ENCODE measurements around the gene PGD. TPM values are rescaled to one million over a fixed set of nuclear protein-coding genes. Genes with fewer than 3 reads are reported as not detected.

PGD gene
- total and polyA plus RNA-seq, 2 donors (not counting 1 experiment from before 2014, with no cell fraction given), result 13.7 to 56.7 TPM

DNA sequence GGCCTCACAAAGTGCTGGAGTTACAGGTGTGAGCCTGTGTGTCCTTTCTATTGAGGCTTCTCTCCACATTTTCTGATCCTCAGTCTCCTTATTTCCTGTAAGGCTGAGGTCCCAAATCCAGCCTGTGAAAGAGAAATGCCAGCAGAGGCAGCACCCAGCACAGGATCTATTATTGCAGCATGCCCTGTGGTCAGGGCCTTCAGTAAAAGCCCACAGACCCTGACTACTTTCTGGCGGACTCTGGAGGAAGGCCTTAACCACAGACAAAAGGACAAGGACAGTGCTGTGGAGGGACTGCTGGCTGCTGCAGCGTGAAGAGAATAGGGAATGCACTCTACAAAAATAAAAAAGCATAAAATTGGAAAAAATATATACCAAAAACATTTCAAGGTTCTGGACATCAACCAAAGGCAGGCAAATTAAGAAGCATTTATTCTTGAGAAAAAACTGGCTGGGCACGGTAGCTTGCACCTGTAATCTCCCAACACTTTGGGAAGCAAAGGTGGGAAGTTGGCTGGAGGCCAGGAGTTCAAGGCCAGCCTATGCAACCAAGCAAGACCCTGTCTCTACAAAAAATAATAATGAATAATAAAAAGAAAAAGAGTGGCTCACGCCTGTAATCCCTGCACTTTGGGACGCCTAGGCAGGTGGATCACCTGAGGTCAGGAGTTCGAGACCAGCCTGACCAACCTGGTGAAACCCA is 9.4 kb upstream of the PGD start:
- H3K9me3 Mint-ChIP-seq (ENCODE audit: insufficient read depth), result no peaks in the 10 kb centered on the region
- no peak overlapping the region for H3K4me3 ChIP-seq (ENCODE audit: control extremely low read depth in 1 of 5, extremely low read depth in 1 of 5, insufficient read depth in 1 of 5, low read depth in 2 of 5, low read length in 4 of 5)
- ChIA-PET POLR2A (no interaction called here), CTCF (interaction anchor here (1.7 kb wide), 1 partner anchor 9 kb away, joined by 11 read pairs; the partner anchor contains the start of gene PGD)
- H3K27me3 ChIP-seq (replicated peaks in 1 of 4; ENCODE audit: control extremely low read depth in 1 of 4, control insufficient read depth in 3 of 4, insufficient read depth in 4 of 4, low read length in 3 of 4), result no peaks in the 10 kb centered on the region
- DNase-seq (no peak), ATAC-seq (ENCODE audit: low read depth) (no peak)
- peaks cover 7% of the 10 kb centered on the region for H3K4me1 Mint-ChIP-seq
- H3K27me3 Mint-ChIP-seq, result no peaks in the 10 kb centered on the region
- H3K9ac ChIP-seq (ENCODE audit: low read length), result no peak overlapping the region
- no peak overlapping the region for H3K4me2 ChIP-seq (replicated peaks; ENCODE audit: low read depth, low read length, poor library complexity, severe bottlenecking)
- H3K27ac Mint-ChIP-seq, result no peak overlapping the region
- no peaks in the 10 kb centered on the region for H3K79me2 ChIP-seq (ENCODE audit: control insufficient read depth, insufficient read depth, low read length)
- TF ChIP-seq, protein P1, sequence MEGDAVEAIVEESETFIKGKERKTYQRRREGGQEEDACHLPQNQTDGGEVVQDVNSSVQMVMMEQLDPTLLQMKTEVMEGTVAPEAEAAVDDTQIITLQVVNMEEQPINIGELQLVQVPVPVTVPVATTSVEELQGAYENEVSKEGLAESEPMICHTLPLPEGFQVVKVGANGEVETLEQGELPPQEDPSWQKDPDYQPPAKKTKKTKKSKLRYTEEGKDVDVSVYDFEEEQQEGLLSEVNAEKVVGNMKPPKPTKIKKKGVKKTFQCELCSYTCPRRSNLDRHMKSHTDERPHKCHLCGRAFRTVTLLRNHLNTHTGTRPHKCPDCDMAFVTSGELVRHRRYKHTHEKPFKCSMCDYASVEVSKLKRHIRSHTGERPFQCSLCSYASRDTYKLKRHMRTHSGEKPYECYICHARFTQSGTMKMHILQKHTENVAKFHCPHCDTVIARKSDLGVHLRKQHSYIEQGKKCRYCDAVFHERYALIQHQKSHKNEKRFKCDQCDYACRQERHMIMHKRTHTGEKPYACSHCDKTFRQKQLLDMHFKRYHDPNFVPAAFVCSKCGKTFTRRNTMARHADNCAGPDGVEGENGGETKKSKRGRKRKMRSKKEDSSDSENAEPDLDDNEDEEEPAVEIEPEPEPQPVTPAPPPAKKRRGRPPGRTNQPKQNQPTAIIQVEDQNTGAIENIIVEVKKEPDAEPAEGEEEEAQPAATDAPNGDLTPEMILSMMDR (IDR thresholded peaks at IDR 0.05), result no peak
- no peak for TF ChIP-seq EZH2 (IDR thresholded peaks at IDR 0.05; ENCODE audit: borderline replicate concordance, insufficient read depth, low read depth, low read length, poor library complexity, severe bottlenecking)
- peaks cover 9 to 13% of the 10 kb centered on the region in 2 donors for H3K4me1 ChIP-seq (ENCODE audit: control insufficient read depth in 2 of 2, insufficient read depth in 2 of 2, low read length in 2 of 2)
- WGBS (ENCODE audit: insufficient coverage), result 100% methylated on average over 4 of the region's 6 CpGs
- no peak overlapping the region for H2AFZ ChIP-seq (ENCODE audit: insufficient read depth, low read depth, low read length, poor library complexity, severe bottlenecking)
- no peaks in the 10 kb centered on the region for H3K36me3 ChIP-seq (replicated peaks in 1 of 2; ENCODE audit: control extremely low read depth in 1 of 2, control insufficient read depth in 1 of 2, extremely low read depth in 1 of 2, insufficient read depth in 2 of 2, low read length in 1 of 2)
- no peak overlapping the region for H3K4me3 Mint-ChIP-seq
- H4K20me1 ChIP-seq (ENCODE audit: control insufficient read depth, insufficient read depth, low read length, poor library complexity, severe bottlenecking), result no peaks in the 10 kb centered on the region
- intact Hi-C loops (cut with micrococcal nuclease), result no loop called here
- H3K9me3 ChIP-seq (ENCODE audit: control extremely low read depth in 1 of 3, control insufficient read depth in 2 of 3, insufficient read depth in 1 of 3, low read length in 2 of 3), result peaks cover 0 to 4% (median 0%) of the 10 kb centered on the region in 3 donors
- H3K27ac ChIP-seq (ENCODE audit: low read length in 2 of 2), result no peak overlapping the region

DNA sequence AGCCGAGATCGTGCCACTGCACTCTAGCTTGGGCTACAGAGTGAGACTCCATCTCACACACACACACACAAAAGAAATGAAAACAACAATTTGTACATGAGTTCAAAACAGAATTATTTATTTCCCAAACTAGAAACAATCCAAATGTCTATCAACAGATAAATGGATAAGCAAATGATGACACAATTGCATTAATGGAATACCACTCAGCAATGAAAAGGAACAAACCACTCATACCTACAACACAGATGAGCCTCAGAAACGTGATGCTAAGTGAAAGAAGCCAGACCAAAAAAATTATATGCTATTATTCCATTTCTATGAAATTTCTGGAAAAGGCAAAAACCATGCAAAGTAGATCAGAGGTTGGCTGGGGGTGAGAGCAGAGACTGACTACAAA is 2.0 kb upstream of the PGD start:
- Histone ChIP-seq H3K27ac (ENCODE audit: low read length in 2 of 2) (no peak overlapping the region), H3K4me2 (replicated peaks; ENCODE audit: low read depth, low read length, poor library complexity, severe bottlenecking) (no peak overlapping the region), H2AFZ (ENCODE audit: insufficient read depth, low read depth, low read length, poor library complexity, severe bottlenecking) (no peak overlapping the region), H3K9ac (ENCODE audit: low read length) (no peak overlapping the region), H3K9me3 (ENCODE audit: control extremely low read depth in 1 of 3, control insufficient read depth in 2 of 3, insufficient read depth in 1 of 3, low read length in 2 of 3) (peaks cover 0 to 4% (median 0%) of the 10 kb centered on the region in 3 donors), H3K79me2 (ENCODE audit: control insufficient read depth, insufficient read depth, low read length) (peaks cover 11% of the 10 kb centered on the region), H3K27me3 (replicated peaks in 1 of 4; ENCODE audit: control extremely low read depth in 1 of 4, control insufficient read depth in 3 of 4, insufficient read depth in 4 of 4, low read length in 3 of 4) (no peaks in the 10 kb centered on the region), H3K36me3 (replicated peaks in 1 of 2; ENCODE audit: control extremely low read depth in 1 of 2, control insufficient read depth in 1 of 2, extremely low read depth in 1 of 2, insufficient read depth in 2 of 2, low read length in 1 of 2) (no peaks in the 10 kb centered on the region), H4K20me1 (ENCODE audit: control insufficient read depth, insufficient read depth, low read length, poor library complexity, severe bottlenecking) (peaks cover 4% of the 10 kb centered on the region), H3K4me1 (ENCODE audit: control insufficient read depth in 2 of 2, insufficient read depth in 2 of 2, low read length in 2 of 2) (peaks cover 9 to 17% of the 10 kb centered on the region in 2 donors), H3K4me3 (ENCODE audit: control extremely low read depth in 1 of 5, extremely low read depth in 1 of 5, insufficient read depth in 1 of 5, low read depth in 2 of 5, low read length in 4 of 5) (no peak overlapping the region)
- Mint-ChIP-seq H3K9me3 (ENCODE audit: insufficient read depth) (no peaks in the 10 kb centered on the region), H3K4me1 (peaks cover 22% of the 10 kb centered on the region), H3K4me3 (peak overlapping the region; percentile 73), H3K27me3 (no peaks in the 10 kb centered on the region), H3K27ac (no peak overlapping the region)
- DNase-seq (no peak), ATAC-seq (ENCODE audit: low read depth) (no peak)
- ChIA-PET POLR2A (no interaction called here), CTCF (interaction anchor here (1.7 kb wide), 1 partner anchor 9 kb away, joined by 5 read pairs; no protein-coding TSS in a partner anchor)
- intact Hi-C loops (cut with micrococcal nuclease), result loop anchor here (10.0 kb wide), 1 partner anchor 298 kb away; no protein-coding TSS in a partner anchor
- 100% methylated on average over 2 of the region's 3 CpGs for WGBS (ENCODE audit: insufficient coverage)
- no peak for TF ChIP-seq EZH2 (IDR thresholded peaks at IDR 0.05; ENCODE audit: borderline replicate concordance, insufficient read depth, low read depth, low read length, poor library complexity, severe bottlenecking)
- TF ChIP-seq, protein P1 (IDR thresholded peaks at IDR 0.05), result no peak

Data from B cell (primary cell).